ENCODE measurements around the gene CHCHD6. TPM values are rescaled to one million over a fixed set of nuclear protein-coding genes. Genes with fewer than 3 reads are reported as not detected.

The CHCHD6 gene
- total RNA-seq, 2 experiments from 2014 or later = 12.7 to 13.1 TPM

DNA sequence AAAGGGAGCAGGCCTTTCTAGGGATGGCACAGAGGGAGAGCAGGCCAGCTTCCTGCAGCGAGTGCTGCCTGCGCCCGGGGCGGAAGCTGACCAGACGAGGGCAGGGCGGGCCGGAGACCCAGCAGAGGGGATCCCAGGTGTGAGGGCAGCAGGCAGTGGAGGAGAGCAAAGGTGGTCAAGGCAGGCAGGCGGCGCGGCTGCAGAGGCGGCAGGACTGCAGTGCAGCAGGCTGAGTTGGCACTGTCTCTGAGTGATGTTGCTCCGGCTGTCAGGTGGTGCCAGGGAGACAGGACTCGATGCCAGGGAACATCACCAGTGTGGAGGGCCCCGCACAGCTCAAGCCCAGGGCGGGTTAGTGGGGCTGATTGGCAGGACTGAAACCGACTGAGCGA, 256.6 kb downstream of the CHCHD6 start:
- no peaks in the 10 kb centered on the region for H3K9me3 Mint-ChIP-seq
- H3K27ac Mint-ChIP-seq = no peak overlapping the region
- H3K36me3 Mint-ChIP-seq = peaks cover 3% of the 10 kb centered on the region
- POLR2A ChIA-PET = no interaction called here
- no peak overlapping the region for H3K4me3 Mint-ChIP-seq
- H3K27me3 Mint-ChIP-seq = no peaks in the 10 kb centered on the region
- intact Hi-C loops (cut with micrococcal nuclease) = no loop called here
- H3K4me1 Mint-ChIP-seq (ENCODE audit: low read depth) = no peaks in the 10 kb centered on the region
- CTCF ChIA-PET = no interaction called here
- DNase-seq = no peak

DNA sequence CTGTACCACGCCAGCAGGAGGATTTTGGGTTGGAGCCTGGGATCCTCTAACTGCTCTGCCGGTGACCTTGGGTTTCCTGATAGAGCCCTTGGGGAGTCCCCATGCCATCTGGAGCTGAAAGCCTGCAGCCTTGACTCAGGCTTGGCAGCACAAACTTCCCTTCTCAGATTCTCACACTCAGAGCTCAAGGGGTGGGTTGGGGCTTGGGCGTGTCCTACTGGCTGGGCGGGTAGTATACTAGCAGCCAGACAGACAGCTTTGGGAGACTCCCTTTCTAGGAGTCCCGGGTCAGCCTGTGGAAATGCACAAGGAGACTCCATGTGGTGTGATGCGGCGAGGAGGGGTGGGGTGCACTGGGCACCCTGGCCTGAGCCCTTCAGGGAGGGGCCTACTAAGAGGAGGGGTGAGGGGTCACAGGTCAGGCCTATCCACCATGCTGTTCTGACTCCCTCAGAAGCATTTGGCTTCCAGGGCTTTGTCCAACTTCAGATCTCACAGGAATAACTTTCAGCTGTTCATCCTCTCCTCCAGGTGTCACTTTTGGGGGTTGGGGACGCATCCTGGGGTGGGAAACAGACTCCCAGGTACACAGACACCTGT, 257.3 kb downstream of the CHCHD6 start:
- intact Hi-C loops (cut with micrococcal nuclease) = no loop called here
- no peak overlapping the region for H3K4me3 Mint-ChIP-seq
- no peaks in the 10 kb centered on the region for H3K9me3 Mint-ChIP-seq
- ChIA-PET POLR2A (no interaction called here), CTCF (no interaction called here)
- H3K4me1 Mint-ChIP-seq (ENCODE audit: low read depth) = no peaks in the 10 kb centered on the region
- no peak for DNase-seq
- H3K36me3 Mint-ChIP-seq = peaks cover 3% of the 10 kb centered on the region
- no peaks in the 10 kb centered on the region for H3K27me3 Mint-ChIP-seq
- H3K27ac Mint-ChIP-seq = no peak overlapping the region

DNA sequence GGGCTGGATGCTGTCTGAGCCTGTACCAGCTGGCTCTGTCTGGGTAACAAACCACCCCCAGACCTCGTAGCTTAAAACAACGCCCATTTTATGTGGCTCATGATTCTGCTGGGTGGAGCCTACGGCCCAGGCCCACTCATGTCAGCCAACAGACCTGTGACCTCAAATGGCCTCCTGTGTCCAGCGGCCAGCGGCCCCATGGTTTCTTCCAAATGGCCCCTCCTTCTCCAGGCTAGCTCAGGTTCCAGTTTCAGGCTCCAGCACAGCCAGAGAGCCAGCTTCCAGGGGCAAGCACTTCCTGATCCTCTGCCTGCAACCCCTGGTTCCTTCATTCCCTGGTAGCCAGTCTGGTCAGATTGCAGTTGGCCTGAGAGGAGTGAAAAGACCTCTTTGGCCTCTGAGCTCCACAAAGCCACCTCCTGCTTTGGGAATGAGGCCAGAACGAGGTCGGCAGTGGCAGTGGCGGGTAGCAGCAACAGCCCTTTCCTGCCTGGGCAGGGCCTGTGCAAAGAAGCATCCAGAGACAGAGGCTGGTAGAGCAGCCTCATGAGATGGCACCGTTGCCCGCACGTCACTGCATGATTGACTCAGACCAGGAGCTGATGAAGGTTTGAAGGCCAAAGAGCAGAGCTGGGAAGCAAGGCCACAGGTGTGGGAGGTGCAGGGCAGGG, 257.9 kb downstream of the CHCHD6 start:
- Mint-ChIP-seq H3K9me3 (no peaks in the 10 kb centered on the region), H3K4me3 (no peak overlapping the region), H3K4me1 (ENCODE audit: low read depth) (no peaks in the 10 kb centered on the region), H3K27me3 (no peaks in the 10 kb centered on the region), H3K27ac (no peak overlapping the region), H3K36me3 (peaks cover 3% of the 10 kb centered on the region)
- ChIA-PET CTCF (no interaction called here), POLR2A (no interaction called here)
- DNase-seq = no peak
- intact Hi-C loops (cut with micrococcal nuclease) = no loop called here

DNA sequence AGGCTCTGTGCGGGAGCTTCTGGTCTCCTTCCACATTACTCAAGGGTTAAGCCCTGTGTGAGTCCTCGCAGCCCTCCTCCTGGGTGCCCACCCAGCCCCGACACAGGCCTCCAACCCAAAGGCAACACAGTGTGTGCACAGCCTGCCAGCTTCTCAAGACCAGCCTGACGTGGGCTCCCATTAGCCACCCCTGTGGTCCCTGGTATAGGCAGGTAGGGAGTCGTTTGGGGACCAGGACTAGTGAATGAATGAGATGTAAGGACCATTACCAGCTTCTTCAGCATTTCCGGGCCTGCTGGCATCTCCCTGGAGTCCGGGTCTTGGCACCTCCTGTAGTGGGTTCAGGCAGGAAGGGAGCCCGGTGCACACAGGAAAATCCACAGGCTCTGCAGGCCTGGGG, 258.7 kb downstream of the CHCHD6 start:
- ChIA-PET POLR2A (no interaction called here), CTCF (no interaction called here)
- Mint-ChIP-seq H3K27me3 (no peaks in the 10 kb centered on the region), H3K36me3 (peaks cover 3% of the 10 kb centered on the region), H3K4me3 (no peak overlapping the region), H3K27ac (no peak overlapping the region), H3K9me3 (no peaks in the 10 kb centered on the region), H3K4me1 (ENCODE audit: low read depth) (no peaks in the 10 kb centered on the region)
- intact Hi-C loops (cut with micrococcal nuclease) = no loop called here
- DNase-seq = no peak

DNA sequence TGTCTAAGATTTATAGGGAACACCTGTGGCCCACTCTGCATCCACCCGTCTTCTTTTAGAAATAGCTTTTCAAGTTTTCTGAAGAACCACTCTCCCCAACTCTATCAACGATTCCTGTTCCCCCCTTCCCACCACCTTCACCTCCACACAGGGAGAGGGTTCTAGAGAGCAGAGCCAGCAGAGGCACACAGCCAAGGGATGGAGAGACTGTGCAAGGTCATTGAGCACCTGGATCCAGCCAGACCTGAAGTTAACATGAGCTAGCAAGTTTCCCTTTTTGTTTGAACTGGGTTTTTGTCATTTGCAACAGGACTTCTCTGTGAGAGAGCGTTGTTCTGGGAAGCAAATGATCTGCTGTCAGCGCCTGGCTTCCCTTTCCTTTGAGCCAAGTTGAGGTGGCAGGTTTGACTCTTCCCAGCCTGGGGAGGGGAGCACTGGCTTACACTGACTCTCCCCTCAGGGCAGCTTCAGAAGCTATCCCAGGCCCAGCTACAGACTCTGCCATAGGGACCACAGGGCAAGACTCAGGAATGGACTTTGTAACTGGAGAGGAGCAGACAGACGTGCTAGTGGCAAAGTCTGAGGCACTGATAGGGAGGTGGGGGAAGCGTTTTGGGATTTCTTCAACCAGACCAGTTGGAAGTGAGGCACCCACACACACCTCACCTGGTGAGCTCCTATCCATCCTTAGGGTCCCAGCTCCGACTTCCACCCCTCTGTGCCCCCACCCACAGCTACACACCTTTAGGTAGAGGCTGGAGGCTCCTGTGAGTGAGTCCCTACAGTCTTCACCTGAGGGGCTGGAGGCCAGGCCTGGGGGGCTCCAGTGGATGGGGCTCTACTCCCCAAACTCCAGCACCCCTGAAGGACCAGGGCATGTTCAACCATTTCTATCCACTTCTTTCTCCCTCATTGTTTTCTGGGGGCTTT, 259.5 kb downstream of the CHCHD6 start:
- DNase-seq = no peak
- ChIA-PET CTCF (no interaction called here), POLR2A (no interaction called here)
- Mint-ChIP-seq H3K9me3 (no peaks in the 10 kb centered on the region), H3K27ac (no peak overlapping the region), H3K4me3 (no peak overlapping the region), H3K36me3 (peaks cover 3% of the 10 kb centered on the region), H3K27me3 (no peaks in the 10 kb centered on the region), H3K4me1 (ENCODE audit: low read depth) (no peaks in the 10 kb centered on the region)
- intact Hi-C loops (cut with micrococcal nuclease) = no loop called here

DNA sequence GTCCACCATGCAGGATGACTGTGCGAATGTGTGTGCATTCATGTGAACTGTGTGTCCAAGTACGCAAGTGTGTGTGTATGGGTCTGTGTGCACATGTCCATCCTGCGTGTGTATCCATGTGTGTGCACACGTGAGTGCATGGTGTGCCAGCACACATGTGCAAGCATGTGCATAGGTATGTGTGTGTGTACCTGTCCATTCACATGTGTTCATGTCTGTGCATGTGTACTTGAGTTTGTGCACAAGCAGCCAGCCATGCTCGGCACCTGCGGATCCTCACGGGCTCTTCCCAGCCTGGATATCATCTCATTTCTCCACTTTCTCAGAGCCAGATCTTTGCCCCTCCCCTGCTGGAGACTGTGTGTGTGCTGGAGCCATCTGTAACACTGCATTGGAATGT, 260.2 kb downstream of the CHCHD6 start:
- Mint-ChIP-seq H3K36me3 (no peaks in the 10 kb centered on the region), H3K9me3 (no peaks in the 10 kb centered on the region), H3K27me3 (no peaks in the 10 kb centered on the region), H3K27ac (no peak overlapping the region), H3K4me1 (ENCODE audit: low read depth) (no peaks in the 10 kb centered on the region), H3K4me3 (no peak overlapping the region)
- intact Hi-C loops (cut with micrococcal nuclease) = no loop called here
- POLR2A ChIA-PET = no interaction called here
- no peak for DNase-seq
- CTCF ChIA-PET = no interaction called here

DNA sequence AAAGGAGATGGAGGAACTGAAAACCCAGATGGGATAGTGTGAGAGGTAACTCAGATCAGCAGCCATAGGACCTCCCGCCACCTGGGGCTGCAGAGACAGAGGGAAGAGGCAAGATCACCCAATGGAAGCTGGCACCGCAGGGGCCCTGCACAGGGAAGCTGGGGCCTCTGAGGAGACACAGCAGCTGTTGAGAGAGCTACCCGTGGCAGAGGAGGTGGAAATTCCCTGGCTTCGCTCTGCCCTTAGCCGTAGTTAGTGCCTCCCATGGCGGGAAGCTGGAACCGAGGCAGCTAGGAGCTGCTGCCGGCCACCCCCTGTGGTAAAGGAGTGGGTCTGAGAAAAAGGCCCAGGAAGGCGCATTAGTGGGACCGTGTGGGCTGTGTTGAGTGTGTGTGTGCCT, 260.9 kb downstream of the CHCHD6 start:
- POLR2A ChIA-PET = no interaction called here
- intact Hi-C loops (cut with micrococcal nuclease) = no loop called here
- CTCF ChIA-PET = no interaction called here
- H3K36me3 Mint-ChIP-seq = no peaks in the 10 kb centered on the region
- no peak overlapping the region for H3K4me3 Mint-ChIP-seq
- H3K27me3 Mint-ChIP-seq = no peaks in the 10 kb centered on the region
- no peak overlapping the region for H3K27ac Mint-ChIP-seq
- no peaks in the 10 kb centered on the region for H3K9me3 Mint-ChIP-seq
- no peak for DNase-seq
- no peaks in the 10 kb centered on the region for H3K4me1 Mint-ChIP-seq (ENCODE audit: low read depth)

DNA sequence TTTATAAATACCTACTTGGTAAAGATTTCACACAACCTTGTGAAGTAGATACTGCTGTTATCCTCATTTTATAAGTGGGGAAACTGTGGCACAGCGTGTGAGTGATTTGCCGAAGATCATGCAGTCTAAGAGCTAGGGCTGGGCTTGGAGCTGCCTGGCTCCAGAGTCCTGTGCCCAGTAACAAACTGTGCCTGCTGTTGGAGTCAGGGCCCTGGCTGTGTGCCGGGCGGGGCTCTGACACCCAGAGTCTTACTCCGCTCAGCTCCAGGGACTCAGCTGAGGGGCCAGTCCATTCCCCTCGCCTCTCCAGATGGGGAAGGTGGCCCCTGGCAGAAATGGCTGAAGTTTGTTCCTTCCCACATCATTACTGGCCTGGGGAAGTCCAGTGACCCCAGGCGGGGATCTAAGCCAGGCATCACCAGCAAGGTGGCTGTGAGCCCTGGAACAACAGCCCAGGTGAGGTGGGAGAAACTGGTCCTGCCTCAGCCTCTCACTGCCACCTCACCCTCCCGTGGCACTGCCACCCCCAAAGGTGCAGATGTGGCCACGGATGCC, 261.6 kb downstream of the CHCHD6 start:
- ChIA-PET POLR2A (no interaction called here), CTCF (no interaction called here)
- no peaks in the 10 kb centered on the region for H3K36me3 Mint-ChIP-seq
- peaks cover under 1% of the 10 kb centered on the region for H3K27me3 Mint-ChIP-seq
- no peaks in the 10 kb centered on the region for H3K4me1 Mint-ChIP-seq (ENCODE audit: low read depth)
- no peak overlapping the region for H3K4me3 Mint-ChIP-seq
- H3K9me3 Mint-ChIP-seq = no peaks in the 10 kb centered on the region
- no peak overlapping the region for H3K27ac Mint-ChIP-seq
- no peak for DNase-seq
- intact Hi-C loops (cut with micrococcal nuclease) = no loop called here

DNA sequence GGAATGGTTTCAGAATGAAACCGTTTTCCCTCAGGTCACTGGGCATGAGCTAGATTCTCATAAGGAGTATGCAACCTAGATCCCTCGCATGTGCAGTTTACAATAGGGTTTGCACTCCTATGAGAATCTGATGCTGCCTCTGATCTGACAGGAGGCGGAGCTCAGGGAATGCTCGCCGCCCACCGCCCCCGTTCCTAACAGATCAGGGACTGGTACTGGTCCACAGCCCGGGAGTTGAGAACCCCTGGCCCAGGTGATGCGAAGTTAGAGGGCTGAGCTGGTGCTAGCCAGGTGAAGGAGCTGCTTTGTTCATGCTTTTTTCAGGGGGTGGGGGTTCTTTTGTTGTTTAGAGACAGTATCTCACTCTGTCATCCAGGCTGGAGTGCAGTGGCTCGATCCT, 263.3 kb downstream of the CHCHD6 start:
- H3K4me1 Mint-ChIP-seq (ENCODE audit: low read depth) = no peaks in the 10 kb centered on the region
- no peak for DNase-seq
- no peaks in the 10 kb centered on the region for H3K36me3 Mint-ChIP-seq
- H3K4me3 Mint-ChIP-seq = no peak overlapping the region
- POLR2A ChIA-PET = no interaction called here
- H3K27me3 Mint-ChIP-seq = peaks cover 1% of the 10 kb centered on the region
- no peak overlapping the region for H3K27ac Mint-ChIP-seq
- no peaks in the 10 kb centered on the region for H3K9me3 Mint-ChIP-seq
- CTCF ChIA-PET = no interaction called here
- intact Hi-C loops (cut with micrococcal nuclease) = no loop called here

DNA sequence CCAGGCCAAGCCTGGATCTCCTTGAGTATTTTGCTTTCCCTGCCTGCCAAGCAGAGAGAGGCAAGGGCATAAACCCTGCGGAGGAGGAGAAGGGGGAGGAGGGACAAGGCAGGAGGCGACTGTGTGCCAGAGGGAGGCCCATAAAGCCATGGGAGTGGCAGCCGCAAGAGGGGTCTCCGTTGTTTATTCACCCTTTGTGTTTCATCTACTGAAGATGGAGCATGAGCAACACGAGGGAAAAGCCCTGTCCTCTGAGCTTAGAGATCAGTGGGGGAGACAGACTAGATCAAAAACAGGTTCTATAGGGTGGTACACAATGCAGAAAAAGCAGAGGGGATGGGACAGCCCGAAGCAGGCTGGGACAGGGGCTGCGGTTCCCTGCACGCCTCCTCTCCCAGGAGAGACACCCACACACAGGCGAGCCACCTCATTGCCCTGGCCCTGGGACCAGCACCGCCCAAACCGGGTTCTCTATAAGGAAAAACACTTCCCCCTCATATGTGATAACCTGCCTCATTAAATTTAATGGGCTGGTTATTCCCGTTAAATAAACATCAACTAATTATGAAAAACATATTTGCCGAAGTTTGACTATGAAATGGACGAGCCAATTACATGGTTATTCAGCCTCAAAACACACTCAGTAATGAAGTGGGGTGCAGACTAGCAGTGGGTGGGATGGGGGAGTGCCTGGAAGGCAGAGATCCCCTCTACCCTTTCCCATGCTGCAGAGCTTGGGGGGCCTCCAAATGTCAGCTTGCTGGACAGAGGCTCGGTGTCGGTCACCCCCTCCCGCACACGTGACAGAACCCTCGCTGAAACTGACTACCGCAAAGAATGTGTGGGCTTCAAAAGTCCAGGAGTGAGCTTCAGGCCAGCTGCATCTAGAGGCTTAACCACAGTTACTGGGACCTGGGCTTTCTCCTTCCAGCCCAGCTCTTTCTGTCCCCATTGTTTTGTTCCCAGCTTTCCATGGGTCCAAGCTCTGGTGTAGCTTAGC, 264.7 kb downstream of the CHCHD6 start:
- no peaks in the 10 kb centered on the region for H3K36me3 Mint-ChIP-seq
- POLR2A ChIA-PET = no interaction called here
- no peak for DNase-seq
- H3K4me3 Mint-ChIP-seq = no peak overlapping the region
- no peaks in the 10 kb centered on the region for H3K4me1 Mint-ChIP-seq (ENCODE audit: low read depth)
- CTCF ChIA-PET = no interaction called here
- no peaks in the 10 kb centered on the region for H3K9me3 Mint-ChIP-seq
- peaks cover 1% of the 10 kb centered on the region for H3K27me3 Mint-ChIP-seq
- intact Hi-C loops (cut with micrococcal nuclease) = no loop called here
- no peak overlapping the region for H3K27ac Mint-ChIP-seq

DNA sequence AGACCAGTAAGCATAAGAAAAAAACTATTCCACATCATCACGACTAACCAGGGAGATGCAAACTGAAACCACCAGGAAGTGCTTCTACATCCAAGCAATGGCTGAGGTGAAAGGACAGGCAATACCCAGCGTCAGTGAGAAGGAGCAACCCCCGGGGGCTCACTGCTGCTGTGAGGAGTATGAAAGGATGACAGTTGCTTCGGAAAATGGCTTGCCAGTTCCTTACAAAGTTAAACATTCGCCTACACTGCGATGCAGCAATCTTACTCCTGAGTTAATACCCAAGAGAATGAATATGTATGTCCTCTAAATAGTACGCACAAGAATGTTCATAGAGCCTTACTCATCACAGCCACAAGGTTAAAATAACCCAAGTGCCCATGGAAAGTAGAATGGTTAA, 265.5 kb downstream of the CHCHD6 start:
- Mint-ChIP-seq H3K4me3 (no peak overlapping the region), H3K9me3 (peaks cover 8% of the 10 kb centered on the region), H3K36me3 (peaks cover under 1% of the 10 kb centered on the region), H3K27ac (no peak overlapping the region), H3K4me1 (ENCODE audit: low read depth) (no peaks in the 10 kb centered on the region), H3K27me3 (peaks cover 3% of the 10 kb centered on the region)
- intact Hi-C loops (cut with micrococcal nuclease) = no loop called here
- ChIA-PET POLR2A (no interaction called here), CTCF (no interaction called here)
- no peak for DNase-seq

DNA sequence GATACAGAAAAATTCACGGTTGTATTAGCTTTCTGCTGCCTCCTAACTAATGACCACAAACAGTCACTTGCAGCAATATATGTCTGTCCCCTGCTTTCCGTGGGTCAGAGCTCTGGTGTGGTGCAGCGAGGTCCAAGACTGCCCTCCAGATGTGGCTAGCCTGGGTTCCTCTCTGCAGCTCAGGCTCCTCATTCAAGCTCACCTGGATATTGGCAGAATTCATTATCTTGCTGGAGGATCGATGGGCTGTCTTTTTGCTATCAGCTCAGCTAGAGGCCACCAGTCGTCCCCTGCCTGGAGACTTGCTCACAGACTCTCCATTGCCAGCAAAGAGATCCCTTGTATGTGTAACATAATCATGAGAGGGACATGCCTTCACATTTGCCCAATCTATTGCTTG, 266.1 kb downstream of the CHCHD6 start:
- Mint-ChIP-seq H3K9me3 (peaks cover 13% of the 10 kb centered on the region), H3K4me3 (no peak overlapping the region), H3K27me3 (peaks cover 8% of the 10 kb centered on the region), H3K27ac (no peak overlapping the region), H3K36me3 (peaks cover 5% of the 10 kb centered on the region), H3K4me1 (ENCODE audit: low read depth) (no peaks in the 10 kb centered on the region)
- POLR2A ChIA-PET = no interaction called here
- CTCF ChIA-PET = no interaction called here
- intact Hi-C loops (cut with micrococcal nuclease) = no loop called here
- no peak for DNase-seq
